HG03045 (cell line): Measurements from ENCODE around the gene CEP126.

Experiments used
- ATAC-seq: cut with Tn5 transposase; IDR thresholded peaks from one replicate; pipeline ENCODE4 v1.9.1; 2021; ENCODE audit warnings: mild to moderate bottlenecking, moderate library complexity; ENCODE audit not compliant: unreplicated experiment

Gene CEP126

GRCh38 chr11:101914738-101915426, at the start of gene CEP126:
Gene CEP126 (plus strand): TSS chr11:101915010. CDS start chr11:101915285, 275 bp downstream.
- ATAC-seq = peak; percentile 100

- no peak for ATAC-seq
Observed at GRCh38 chr11:101866619-101867491, 48.0 kb upstream of the CEP126 start.

GRCh38 chr11:101867951-101868350, 46.9 kb upstream of the CEP126 start:
- no peak for ATAC-seq

- ATAC-seq = no peak
Observed at GRCh38 chr11:101870510-101870909, 44.3 kb upstream of the CEP126 start.

GRCh38 chr11:101872171-101872882, 42.5 kb upstream of the CEP126 start:
- no peak for ATAC-seq

- ATAC-seq = no peak
Observed at GRCh38 chr11:101880222-101880621, 34.6 kb upstream of the CEP126 start.

- no peak for ATAC-seq
Observed at GRCh38 chr11:101881586-101881985, 33.2 kb upstream of the CEP126 start.

- ATAC-seq = no peak
Observed at GRCh38 chr11:101885631-101886030, 29.2 kb upstream of the CEP126 start.

- no peak for ATAC-seq
Observed at GRCh38 chr11:101889767-101890166, 25.0 kb upstream of the CEP126 start.

GRCh38 chr11:101894505-101894904, 20.3 kb upstream of the CEP126 start:
- no peak for ATAC-seq

GRCh38 chr11:101907815-101908214, 7.0 kb upstream of the CEP126 start:
- ATAC-seq = no peak

- no peak for ATAC-seq
Observed at GRCh38 chr11:101909087-101909486, 5.7 kb upstream of the CEP126 start.

- ATAC-seq = no peak
Observed at GRCh38 chr11:101912823-101913284, 2.0 kb upstream of the CEP126 start.

GRCh38 chr11:101913656-101914055, 1.2 kb upstream of the CEP126 start:
- no peak for ATAC-seq

GRCh38 chr11:101914341-101914737, 471 bp upstream of the CEP126 start:
- ATAC-seq = no peak

- no peak for ATAC-seq
Observed at GRCh38 chr11:101915791-101916291, 1.0 kb downstream of the CEP126 start.

- ATAC-seq = no peak
Observed at GRCh38 chr11:101916422-101916821, 1.6 kb downstream of the CEP126 start, which contains the start of gene ANGPTL5. Gene ANGPTL5 (minus strand): TSS chr11:101916522. CDS start chr11:101907909, 8,613 bp downstream.

- no peak for ATAC-seq
Observed at GRCh38 chr11:101917226-101917625, 2.4 kb downstream of the CEP126 start.

GRCh38 chr11:101920992-101921391, 6.2 kb downstream of the CEP126 start:
- no peak for ATAC-seq

- no peak for ATAC-seq
Observed at GRCh38 chr11:101923554-101923953, 8.7 kb downstream of the CEP126 start.

- ATAC-seq = no peak
Observed at GRCh38 chr11:101929294-101929915, 14.6 kb downstream of the CEP126 start.
